ENCODE measurements around the gene PTGER2. TPM values are rescaled to one million over a fixed set of nuclear protein-coding genes. Genes with fewer than 3 reads are reported as not detected.

PTGER2 gene
- total RNA-seq, 4 donors from 2014 or later, result 2.0 to 9.9 (median 3.5) TPM

DNA sequence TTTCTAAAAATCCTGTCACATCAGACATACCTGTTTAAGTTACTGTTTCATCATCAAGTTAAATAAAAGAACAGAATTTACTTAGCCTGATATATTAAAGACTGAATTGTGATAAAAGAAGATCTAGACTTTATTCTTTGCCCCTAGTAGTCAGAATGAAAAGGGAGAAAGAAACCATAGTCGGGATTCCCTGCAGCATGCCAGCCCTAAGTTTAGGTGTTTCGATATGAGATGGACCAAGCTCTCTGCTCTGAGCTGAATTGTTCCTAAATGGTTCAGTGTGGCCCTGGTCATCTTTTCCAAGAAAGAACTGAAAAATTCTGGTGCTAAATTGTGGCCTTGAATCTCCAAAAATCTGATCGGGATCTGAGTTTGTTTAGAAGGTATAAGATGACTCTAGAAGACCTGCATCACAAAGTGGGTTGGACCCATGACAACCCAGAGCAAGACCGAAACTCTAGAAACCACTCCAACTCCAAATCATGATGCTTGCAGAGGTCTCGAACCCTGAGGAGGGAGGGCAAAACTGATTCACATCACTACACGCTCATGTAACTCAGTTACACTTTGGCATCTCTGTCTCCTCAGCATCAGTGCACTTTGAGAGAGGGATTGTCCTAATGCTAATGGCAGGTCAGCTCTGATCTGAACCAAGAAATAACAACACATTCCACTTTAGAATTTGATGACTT lies 15.7 kb downstream of the PTGER2 start:
- no peak for TF ChIP-seq CTCF (IDR thresholded peaks at IDR 0.05; ENCODE audit: low read depth)

- TF ChIP-seq CTCF (IDR thresholded peaks at IDR 0.05; ENCODE audit: low read depth), result no peak
Observed at GRCh38 chr14:52332269-52332668, 18.2 kb downstream of the PTGER2 start.

GRCh38 chr14:52333108-52333507 lies 19.0 kb downstream of the PTGER2 start:
- TF ChIP-seq CTCF (IDR thresholded peaks at IDR 0.05; ENCODE audit: low read depth), result no peak

GRCh38 chr14:52333823-52334657 lies 19.9 kb downstream of the PTGER2 start:
- no peak for TF ChIP-seq CTCF (IDR thresholded peaks at IDR 0.05; ENCODE audit: low read depth)

- TF ChIP-seq CTCF (IDR thresholded peaks at IDR 0.05; ENCODE audit: low read depth), result no peak
Observed at GRCh38 chr14:52336241-52336640, 22.1 kb downstream of the PTGER2 start.

DNA sequence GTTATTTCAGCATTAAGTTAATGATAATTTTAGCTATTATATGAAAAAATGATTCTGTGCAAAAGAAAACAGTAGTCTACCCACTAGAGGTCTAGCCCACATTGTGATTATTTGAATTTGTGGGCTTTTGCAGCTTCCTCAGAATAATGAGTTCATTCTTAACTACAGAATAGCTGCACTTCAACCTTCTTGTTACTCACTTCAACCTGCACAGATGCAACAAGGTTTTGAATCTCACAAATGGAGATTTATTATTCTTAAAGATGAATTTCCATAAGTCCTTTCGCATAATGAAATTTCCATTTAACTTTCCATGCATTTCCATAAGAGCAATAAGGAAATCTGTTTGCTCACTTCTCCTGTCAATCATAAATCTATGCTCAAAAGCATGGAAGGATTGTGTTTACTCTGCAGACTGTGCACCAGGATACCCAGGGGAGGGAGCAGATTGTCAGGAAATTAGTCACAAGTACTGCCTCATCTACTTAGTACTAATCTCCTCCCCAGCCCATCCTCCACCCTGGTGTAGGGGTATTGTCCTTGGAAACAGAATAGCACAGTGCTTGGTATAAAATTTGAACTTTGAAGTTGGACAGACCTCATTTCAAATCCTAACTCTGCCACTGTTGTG lies 24.1 kb downstream of the PTGER2 start:
- no peak for TF ChIP-seq CTCF (IDR thresholded peaks at IDR 0.05; ENCODE audit: low read depth)

DNA sequence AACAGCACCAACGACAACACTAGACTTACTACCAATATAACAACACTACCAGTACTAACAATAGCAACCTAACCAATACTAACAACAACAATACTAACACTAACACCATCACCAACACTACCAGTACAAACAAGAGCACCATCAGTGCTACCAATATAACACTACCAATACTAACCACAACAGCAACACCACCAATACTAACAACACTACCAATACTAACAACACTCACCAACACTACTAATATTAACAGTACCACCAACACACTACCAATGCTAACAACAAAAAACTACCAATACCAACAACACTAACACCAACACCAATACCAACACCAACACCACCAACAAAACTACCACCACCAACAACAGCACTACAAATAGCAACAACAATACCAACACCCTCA lies 25.1 kb downstream of the PTGER2 start:
- no peak for TF ChIP-seq CTCF (IDR thresholded peaks at IDR 0.05; ENCODE audit: low read depth)
